ENCODE results near the gene MAP1LC3A.

MAP1LC3A gene

DNA sequence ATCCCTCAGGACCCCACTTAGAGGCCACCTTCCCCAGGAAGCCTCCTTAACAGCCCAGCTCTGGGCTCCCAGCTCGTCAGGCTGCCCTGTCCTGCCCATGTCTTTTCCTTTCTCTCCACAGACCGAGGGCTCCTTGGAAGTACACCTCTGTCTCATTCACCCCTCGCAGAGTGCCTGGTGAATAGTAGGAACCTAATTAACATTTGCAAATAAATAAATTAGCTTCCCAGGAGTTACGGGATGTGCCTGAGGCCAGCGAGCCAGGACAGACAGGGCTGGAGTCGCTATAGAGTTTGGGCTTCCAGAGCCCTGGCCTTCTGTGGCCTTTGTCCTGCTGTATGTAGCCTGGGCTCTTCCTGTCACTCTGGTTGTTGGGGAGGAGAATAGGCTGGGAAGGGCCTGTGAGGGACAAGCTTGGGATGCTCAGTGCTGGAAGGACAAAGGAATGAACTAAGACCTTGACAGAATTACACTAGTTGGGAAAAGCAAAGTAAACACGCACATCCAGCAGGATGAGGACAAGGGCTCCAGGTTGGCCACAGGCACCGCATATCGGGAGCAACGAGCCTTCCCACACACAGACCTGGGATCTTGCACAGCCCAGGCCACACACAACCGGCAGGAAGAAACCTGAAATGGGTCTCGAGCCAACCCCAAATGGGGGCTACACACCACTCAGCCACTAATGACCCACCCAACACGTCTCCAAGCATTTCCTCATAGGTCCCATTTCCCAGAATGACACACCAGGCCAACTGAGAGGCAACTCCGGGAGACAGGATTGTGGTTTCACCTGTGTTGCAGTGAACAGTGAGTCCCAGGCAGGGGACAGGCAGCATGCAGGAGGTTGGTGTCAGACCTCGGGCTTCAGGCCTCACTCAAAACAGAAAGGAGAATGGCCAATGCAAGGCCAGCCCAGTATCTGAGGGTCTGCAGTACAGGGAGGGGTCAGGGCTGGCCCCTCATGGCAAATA lies 9.7 kb downstream of the MAP1LC3A start:
- H3K4me1 Mint-ChIP-seq, result peaks cover 8% of the 10 kb centered on the region
- H3K36me3 Mint-ChIP-seq, result peaks cover 8% of the 10 kb centered on the region
- DNase-seq (ENCODE audit: low spot score in 2 of 2), result no peak
- H3K4me3 Mint-ChIP-seq, result no peak overlapping the region
- ATAC-seq (ENCODE audit: low read depth), result no peak
- no peaks in the 10 kb centered on the region for H3K27me3 Mint-ChIP-seq
- no peaks in the 10 kb centered on the region for H3K9me3 Mint-ChIP-seq
- H3K27ac Mint-ChIP-seq, result peak overlapping the region; percentile 11

DNA sequence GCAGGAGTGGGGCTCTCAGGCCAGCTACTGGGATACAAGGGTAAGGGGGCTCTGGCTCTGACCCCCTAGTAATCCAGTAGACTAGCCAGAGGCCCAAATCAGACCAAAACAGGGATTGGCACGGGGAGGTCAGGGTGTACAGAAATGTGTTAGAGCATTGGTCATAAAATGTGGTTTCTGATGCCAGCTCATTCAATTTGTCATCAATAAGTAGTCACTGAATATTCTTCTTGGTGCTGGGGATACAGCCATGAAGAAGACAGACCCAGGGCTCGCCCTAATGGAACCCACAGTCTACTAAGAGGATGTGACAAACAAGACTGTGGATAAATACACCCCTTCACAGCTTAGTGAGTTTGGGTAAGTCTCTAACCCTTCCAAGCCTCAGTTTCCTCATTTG lies 11.1 kb downstream of the MAP1LC3A start:
- Mint-ChIP-seq H3K4me3 (no peak overlapping the region), H3K4me1 (peaks cover 8% of the 10 kb centered on the region), H3K27ac (no peak overlapping the region), H3K36me3 (peaks cover 15% of the 10 kb centered on the region), H3K9me3 (no peaks in the 10 kb centered on the region), H3K27me3 (no peaks in the 10 kb centered on the region)
- DNase-seq (ENCODE audit: low spot score in 2 of 2), result no peak
- no peak for ATAC-seq (ENCODE audit: low read depth)

DNA sequence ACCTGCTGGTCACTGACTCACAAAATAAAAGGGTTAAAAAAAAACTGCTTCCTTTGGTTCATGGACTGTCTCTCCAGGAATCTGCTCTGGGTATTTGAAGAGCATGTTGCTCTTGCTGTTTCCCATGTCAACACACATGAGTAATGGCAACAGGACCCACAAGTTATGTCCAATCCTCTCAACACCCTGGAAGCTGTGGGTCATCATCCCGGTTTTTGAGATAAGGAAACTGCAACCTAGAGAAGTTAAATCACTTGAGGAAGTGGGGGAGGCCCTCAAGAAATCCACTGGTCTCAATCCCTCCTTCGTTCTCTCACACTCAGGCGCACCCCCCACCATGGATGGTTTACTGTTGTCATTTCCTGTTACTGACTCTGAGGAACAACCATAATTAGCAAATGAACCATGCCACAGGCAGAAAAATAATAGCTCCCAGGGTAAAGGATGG lies 12.4 kb downstream of the MAP1LC3A start:
- Mint-ChIP-seq H3K4me3 (no peak overlapping the region), H3K9me3 (no peaks in the 10 kb centered on the region), H3K36me3 (peaks cover 18% of the 10 kb centered on the region), H3K27ac (no peak overlapping the region), H3K27me3 (no peaks in the 10 kb centered on the region), H3K4me1 (peaks cover 4% of the 10 kb centered on the region)
- DNase-seq (ENCODE audit: low spot score in 2 of 2) (no peak), ATAC-seq (ENCODE audit: low read depth) (no peak)

GRCh38 chr20:34571753-34572152 lies 13.2 kb downstream of the MAP1LC3A start:
- Mint-ChIP-seq H3K36me3 (peaks cover 18% of the 10 kb centered on the region), H3K4me3 (no peak overlapping the region), H3K27ac (no peak overlapping the region), H3K4me1 (peaks cover 4% of the 10 kb centered on the region), H3K27me3 (no peaks in the 10 kb centered on the region), H3K9me3 (no peaks in the 10 kb centered on the region)
- no peak for DNase-seq (ENCODE audit: low spot score in 2 of 2)
- no peak for ATAC-seq (ENCODE audit: low read depth)

- ATAC-seq (ENCODE audit: low read depth) (no peak), DNase-seq (ENCODE audit: low spot score in 2 of 2) (no peak)
- Mint-ChIP-seq H3K9me3 (no peaks in the 10 kb centered on the region), H3K27ac (no peak overlapping the region), H3K27me3 (no peaks in the 10 kb centered on the region), H3K4me1 (peaks cover 7% of the 10 kb centered on the region), H3K4me3 (no peak overlapping the region), H3K36me3 (peaks cover 16% of the 10 kb centered on the region)
Measured at GRCh38 chr20:34573541-34574300, 15.2 kb downstream of the MAP1LC3A start.

DNA sequence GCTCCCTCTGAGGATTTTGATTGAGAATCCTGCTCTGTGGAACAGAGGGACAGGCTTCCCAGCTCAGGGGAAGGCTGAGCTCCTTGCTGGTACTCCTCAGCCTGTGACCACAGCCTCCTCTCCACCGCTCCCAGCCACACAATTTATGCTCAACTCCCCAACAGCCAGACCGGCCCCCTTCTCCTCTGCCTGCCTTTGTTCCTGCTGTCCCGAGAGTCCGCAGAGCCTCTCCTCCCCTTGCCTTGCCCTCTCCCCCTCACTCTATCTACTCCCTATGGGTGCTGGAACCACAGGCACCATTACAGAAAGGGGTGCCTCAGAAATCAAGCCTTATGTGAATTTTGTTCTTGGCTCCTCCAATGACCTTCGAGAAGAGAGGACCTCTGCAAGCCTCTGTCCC lies 15.9 kb downstream of the MAP1LC3A start:
- Mint-ChIP-seq H3K9me3 (no peaks in the 10 kb centered on the region), H3K27ac (no peak overlapping the region), H3K36me3 (peaks cover 16% of the 10 kb centered on the region), H3K4me3 (no peak overlapping the region), H3K4me1 (peaks cover 8% of the 10 kb centered on the region), H3K27me3 (no peaks in the 10 kb centered on the region)
- DNase-seq (ENCODE audit: low spot score in 2 of 2) (no peak), ATAC-seq (ENCODE audit: low read depth) (no peak)

DNA sequence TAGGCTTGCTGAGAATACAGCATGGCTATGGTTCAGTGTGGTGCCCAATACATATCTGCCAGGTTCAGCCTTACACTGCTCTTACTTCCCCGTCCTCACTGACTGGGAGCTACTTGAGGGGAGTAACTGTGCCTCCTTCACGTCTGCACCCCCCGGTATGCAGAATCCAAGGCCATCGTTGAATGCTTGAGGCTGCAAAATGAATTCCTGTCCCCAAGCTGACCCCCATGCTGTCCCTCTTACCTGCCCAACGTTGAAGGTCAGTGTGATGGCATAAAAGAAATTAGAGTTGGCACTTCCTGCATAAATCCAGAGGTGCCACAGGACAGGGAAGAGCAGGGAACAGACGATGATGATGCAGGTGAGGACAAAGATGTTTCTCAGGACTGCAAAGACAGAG lies 16.3 kb downstream of the MAP1LC3A start:
- Mint-ChIP-seq H3K27me3 (no peaks in the 10 kb centered on the region), H3K9me3 (no peaks in the 10 kb centered on the region), H3K4me3 (no peak overlapping the region), H3K4me1 (peaks cover 12% of the 10 kb centered on the region), H3K27ac (no peak overlapping the region), H3K36me3 (peaks cover 16% of the 10 kb centered on the region)
- DNase-seq (ENCODE audit: low spot score in 2 of 2), result no peak
- no peak for ATAC-seq (ENCODE audit: low read depth)

DNA sequence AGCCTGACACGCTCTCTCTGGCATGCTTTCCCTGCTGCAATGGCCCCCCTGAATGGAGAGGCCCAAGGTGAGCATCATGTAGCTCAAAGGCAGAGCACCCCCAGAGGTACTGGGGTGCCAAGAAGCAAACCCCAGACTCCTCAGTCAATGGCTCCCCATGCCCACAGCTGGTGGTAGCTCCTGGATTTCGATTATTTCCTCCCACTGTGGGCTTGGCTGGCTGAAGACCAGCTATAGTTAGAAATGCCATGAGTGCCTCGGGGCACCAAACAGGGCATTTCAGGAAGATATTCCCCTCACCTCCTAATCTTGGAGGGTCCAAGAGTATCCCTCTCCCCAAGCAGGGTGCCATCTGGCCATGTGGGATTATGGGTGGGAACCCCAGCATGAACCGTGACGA lies 16.8 kb downstream of the MAP1LC3A start:
- Mint-ChIP-seq H3K27me3 (no peaks in the 10 kb centered on the region), H3K36me3 (peaks cover 16% of the 10 kb centered on the region), H3K27ac (no peak overlapping the region), H3K4me3 (no peak overlapping the region), H3K4me1 (peaks cover 16% of the 10 kb centered on the region), H3K9me3 (no peaks in the 10 kb centered on the region)
- DNase-seq (ENCODE audit: low spot score in 2 of 2), result no peak
- ATAC-seq (ENCODE audit: low read depth), result no peak

- H3K9me3 Mint-ChIP-seq, result no peaks in the 10 kb centered on the region
- ATAC-seq (ENCODE audit: low read depth) (no peak), DNase-seq (ENCODE audit: low spot score in 2 of 2) (no peak)
- H3K27ac Mint-ChIP-seq, result no peak overlapping the region
- H3K36me3 Mint-ChIP-seq, result peaks cover 20% of the 10 kb centered on the region
- H3K4me1 Mint-ChIP-seq, result peaks cover 21% of the 10 kb centered on the region
- H3K4me3 Mint-ChIP-seq, result no peak overlapping the region
- no peaks in the 10 kb centered on the region for H3K27me3 Mint-ChIP-seq
Measured at GRCh38 chr20:34575756-34576155, 17.2 kb downstream of the MAP1LC3A start.

GRCh38 chr20:34577061-34577460 lies 18.5 kb downstream of the MAP1LC3A start:
- ATAC-seq (ENCODE audit: low read depth), result no peak
- H3K4me1 Mint-ChIP-seq, result peaks cover 21% of the 10 kb centered on the region

DNA sequence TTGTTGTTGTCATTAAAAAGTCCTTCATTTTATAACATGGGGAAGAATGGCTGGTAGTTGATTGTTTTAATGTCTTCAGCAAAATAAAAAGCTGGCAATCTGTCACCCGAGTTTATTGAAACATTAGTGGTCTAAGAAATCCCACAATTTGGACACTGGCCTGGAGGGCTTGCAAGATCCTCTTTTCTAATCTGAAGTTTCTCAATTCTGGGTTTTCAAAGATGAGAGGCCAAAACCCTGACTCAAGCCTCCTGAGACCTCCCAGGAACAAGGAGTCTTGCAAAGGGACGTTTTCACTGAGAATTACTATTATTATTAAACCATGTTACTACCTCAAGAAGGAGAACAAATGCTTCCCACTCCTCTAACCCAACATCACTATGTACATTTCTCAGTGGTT lies 19.5 kb downstream of the MAP1LC3A start:
- DNase-seq (ENCODE audit: low spot score in 2 of 2) (no peak), ATAC-seq (ENCODE audit: low read depth) (no peak)
- Mint-ChIP-seq H3K9me3 (peaks cover 3% of the 10 kb centered on the region), H3K4me1 (peaks cover 23% of the 10 kb centered on the region), H3K27me3 (no peaks in the 10 kb centered on the region), H3K36me3 (peaks cover 22% of the 10 kb centered on the region), H3K4me3 (no peak overlapping the region), H3K27ac (peak overlapping the region; percentile 69)

More at GRCh38 chr20:34577061-34577460, 18.5 kb downstream of the MAP1LC3A start:
- H3K9me3 Mint-ChIP-seq, result peaks cover 3% of the 10 kb centered on the region
- DNase-seq (ENCODE audit: low spot score in 2 of 2), result no peak
- peaks cover 20% of the 10 kb centered on the region for H3K36me3 Mint-ChIP-seq
- H3K27ac Mint-ChIP-seq, result no peak overlapping the region
- no peaks in the 10 kb centered on the region for H3K27me3 Mint-ChIP-seq
- no peak overlapping the region for H3K4me3 Mint-ChIP-seq

- peaks cover 3% of the 10 kb centered on the region for H3K9me3 Mint-ChIP-seq
- H3K27me3 Mint-ChIP-seq, result no peaks in the 10 kb centered on the region
- peaks cover 23% of the 10 kb centered on the region for H3K4me1 Mint-ChIP-seq
- DNase-seq (ENCODE audit: low spot score in 2 of 2) (no peak), ATAC-seq (ENCODE audit: low read depth) (no peak)
- peaks cover 18% of the 10 kb centered on the region for H3K36me3 Mint-ChIP-seq
- peak overlapping the region; percentile 69 for H3K27ac Mint-ChIP-seq
- H3K4me3 Mint-ChIP-seq, result no peak overlapping the region
Measured at GRCh38 chr20:34578521-34578920, 20.0 kb downstream of the MAP1LC3A start.

DNA sequence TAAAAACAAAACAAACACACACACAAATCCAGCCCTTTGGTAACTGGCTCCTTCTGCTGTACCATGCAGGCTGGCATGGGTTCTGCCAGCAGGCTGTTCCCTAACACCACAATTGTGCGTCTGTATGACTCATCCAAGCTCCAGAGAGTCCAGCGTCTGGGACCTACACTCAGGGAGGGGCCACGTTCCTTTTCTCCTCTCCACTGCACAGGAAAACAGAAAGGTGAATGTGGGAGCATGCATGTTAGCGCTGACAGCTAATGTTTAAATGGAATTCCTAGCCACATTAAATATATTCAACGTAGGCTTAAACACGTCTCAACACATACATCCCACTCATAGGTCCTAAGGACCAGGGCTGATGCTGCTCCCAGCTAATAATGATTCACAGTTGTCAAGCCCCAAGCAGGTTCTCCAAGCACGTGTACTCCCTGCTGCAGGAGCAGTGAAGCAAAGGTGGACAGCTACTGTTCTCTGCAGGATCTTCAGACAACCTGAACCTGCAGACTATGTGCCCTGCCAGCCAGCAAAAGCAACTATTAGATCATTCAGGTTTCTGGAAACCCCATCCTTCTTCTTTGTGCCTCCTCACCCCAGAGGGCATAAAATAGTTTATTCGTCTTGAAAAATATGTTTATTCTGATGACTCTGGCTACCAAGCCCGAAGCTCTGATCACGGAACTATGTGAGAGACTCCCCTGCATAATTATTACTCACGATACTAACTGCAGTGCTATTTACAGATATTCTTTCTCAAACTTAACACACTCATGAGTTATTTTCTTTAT lies 20.9 kb downstream of the MAP1LC3A start:
- no peaks in the 10 kb centered on the region for H3K27me3 Mint-ChIP-seq
- H3K36me3 Mint-ChIP-seq, result peaks cover 17% of the 10 kb centered on the region
- DNase-seq (ENCODE audit: low spot score in 2 of 2), result no peak
- no peak for ATAC-seq (ENCODE audit: low read depth)
- peaks cover 3% of the 10 kb centered on the region for H3K9me3 Mint-ChIP-seq
- H3K4me3 Mint-ChIP-seq, result no peak overlapping the region
- H3K27ac Mint-ChIP-seq, result peak overlapping the region; percentile 85
- H3K4me1 Mint-ChIP-seq, result peaks cover 23% of the 10 kb centered on the region

Data from memory B cell (primary cell).